GM10248 (cell line): ENCODE data around the gene MYT1.
"Not testable (repeated sequence)": the region's sequence is repeated elsewhere in the genome, so short reads cannot be mapped to it uniquely, and the experiment has no call there.

ENCODE experiments used
- CTCF ChIA-PET: fragments of 300-600 bp; sonication (Branson Sonifier 250); formaldehyde crosslinking; extraction: SDS; loops from one replicate; lab custom pipeline; 2021; ENCODE audit warnings: antibody characterized with exemption; lab: Yijun Ruan, JAX
- POLR2A ChIA-PET: fragments of 350-650 bp; sonication (Branson Sonifier 250); formaldehyde crosslinking; extraction: SDS; loops from one replicate; lab custom pipeline; 2020; ENCODE audit warnings: antibody characterized with exemption; lab: Yijun Ruan, JAX
- DNase-seq: peaks from one replicate; pipeline ENCODE4 v3.0.0; 2012; ENCODE audit errors: extremely low spot score
- TF ChIP-seq, protein P1 (sequence below): IDR thresholded peaks from 2 replicates; pipeline ENCODE4 v1.5.1; 2012; ENCODE audit warnings: mild to moderate bottlenecking, low read depth; ENCODE audit errors: extremely low read depth, missing control alignments, control extremely low read depth

MYT1 gene

DNA sequence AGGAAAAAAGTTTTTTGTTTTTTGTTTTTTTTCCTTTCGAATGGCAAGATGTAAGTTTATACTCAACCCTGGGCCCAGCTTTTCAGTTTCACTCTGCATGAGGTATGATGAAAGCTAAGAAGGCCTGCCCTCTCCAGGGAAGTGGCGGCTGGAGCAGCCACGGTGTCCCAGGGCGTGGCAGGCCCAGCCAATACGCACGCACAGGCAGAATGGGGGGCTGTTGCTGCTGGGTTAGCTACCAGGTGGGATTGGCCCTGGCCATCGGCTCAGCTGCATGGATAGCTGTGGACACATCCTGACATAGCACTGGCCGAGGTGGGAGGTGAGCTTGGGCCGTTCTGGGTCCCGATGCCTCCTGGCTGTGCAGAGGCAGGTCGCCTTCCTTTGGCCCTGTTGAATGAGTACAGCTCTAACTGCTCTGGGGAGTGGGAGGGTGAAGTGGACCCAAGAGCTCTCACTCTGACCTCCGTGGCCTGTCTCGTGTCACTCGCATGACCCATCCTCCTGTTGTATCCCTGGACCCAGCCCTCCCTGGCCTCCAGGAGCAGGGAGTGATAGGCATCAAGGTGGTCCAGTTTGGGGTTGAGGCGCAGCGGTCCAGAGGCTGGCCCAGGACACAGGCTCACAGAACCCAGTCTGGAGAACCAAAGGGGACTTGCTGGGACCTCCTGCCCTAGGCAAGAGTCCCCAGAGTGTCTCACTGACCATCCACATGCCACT is 18.1 kb downstream of the MYT1 start:
- TF ChIP-seq, protein P1, sequence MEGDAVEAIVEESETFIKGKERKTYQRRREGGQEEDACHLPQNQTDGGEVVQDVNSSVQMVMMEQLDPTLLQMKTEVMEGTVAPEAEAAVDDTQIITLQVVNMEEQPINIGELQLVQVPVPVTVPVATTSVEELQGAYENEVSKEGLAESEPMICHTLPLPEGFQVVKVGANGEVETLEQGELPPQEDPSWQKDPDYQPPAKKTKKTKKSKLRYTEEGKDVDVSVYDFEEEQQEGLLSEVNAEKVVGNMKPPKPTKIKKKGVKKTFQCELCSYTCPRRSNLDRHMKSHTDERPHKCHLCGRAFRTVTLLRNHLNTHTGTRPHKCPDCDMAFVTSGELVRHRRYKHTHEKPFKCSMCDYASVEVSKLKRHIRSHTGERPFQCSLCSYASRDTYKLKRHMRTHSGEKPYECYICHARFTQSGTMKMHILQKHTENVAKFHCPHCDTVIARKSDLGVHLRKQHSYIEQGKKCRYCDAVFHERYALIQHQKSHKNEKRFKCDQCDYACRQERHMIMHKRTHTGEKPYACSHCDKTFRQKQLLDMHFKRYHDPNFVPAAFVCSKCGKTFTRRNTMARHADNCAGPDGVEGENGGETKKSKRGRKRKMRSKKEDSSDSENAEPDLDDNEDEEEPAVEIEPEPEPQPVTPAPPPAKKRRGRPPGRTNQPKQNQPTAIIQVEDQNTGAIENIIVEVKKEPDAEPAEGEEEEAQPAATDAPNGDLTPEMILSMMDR = no peak
- no peak for DNase-seq
- ChIA-PET POLR2A (no interaction called here), CTCF (no interaction called here)

DNA sequence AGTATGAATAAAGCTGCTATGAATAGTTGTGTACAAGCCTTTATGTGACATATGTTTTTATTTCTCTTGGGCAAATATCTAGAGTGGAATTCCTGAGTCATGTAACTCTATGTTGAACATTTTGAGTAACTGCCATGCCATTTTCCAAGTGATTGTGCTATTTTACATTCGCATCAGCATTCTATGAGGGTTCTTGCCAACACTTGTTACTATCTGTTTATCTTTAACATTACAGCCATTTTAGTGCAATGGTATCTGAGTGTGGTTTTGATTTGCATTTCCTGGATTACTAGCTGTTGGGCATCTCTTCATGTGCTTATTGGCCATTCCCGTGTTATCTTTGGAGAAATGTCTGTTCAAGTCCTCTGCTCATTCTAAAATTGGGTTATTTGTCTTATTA is 19.1 kb downstream of the MYT1 start:
- ChIA-PET POLR2A (no interaction called here), CTCF (no interaction called here)
- TF ChIP-seq, protein P1 = no peak
- DNase-seq = no peak

DNA sequence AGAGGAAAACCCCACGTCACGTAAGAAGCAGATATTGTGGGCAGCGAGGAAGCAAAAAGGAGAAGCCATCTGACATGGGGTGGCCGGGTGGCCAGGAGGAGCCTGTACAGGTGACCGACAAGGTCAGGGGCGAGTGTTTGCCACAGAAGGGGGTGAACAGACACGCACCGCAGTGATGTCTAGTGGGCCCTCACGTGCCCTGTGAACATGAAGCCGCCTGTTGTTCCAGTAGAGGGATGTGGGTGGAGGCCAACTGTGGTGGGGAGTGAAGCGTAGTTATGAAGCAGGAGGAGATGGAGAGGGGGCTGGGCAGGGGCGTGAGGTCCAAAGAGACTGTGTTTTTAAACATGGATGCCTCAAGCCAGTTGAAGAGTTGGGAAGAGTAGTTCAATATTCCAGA is 20.5 kb downstream of the MYT1 start:
- ChIA-PET CTCF (no interaction called here), POLR2A (no interaction called here)
- TF ChIP-seq, protein P1 = no peak
- no peak for DNase-seq

DNA sequence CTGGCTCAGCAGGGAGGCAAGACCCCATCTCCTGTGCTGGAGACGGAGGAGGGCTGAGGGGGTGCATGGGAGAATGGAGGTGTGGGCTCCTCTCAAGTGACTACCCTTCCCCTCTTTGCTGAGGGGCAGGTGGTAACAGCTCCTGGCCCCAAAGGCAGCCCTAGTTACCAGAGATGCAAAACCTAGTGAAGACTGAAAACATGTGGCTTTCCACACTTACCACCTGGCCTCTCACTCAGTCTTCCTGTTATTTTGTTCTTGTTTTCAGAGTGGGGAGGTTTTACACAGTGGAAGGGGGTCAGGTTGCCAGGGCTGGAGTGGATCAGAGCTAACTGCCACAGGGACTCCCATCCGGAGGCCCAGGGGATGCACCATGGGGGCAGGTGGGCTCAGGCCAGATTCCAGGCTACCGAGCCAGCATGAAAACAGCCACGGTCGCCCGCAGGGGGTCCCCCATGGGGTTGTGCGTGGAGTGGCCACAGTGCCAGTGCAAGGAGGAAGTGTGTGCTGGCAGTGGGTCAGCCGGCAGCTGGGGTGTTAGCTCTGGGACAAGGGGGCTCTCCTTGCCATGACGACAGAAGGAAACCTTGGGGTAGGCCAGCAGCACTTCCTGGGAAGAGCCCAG is 21.1 kb downstream of the MYT1 start:
- TF ChIP-seq, protein P1 = no peak
- DNase-seq = no peak
- ChIA-PET CTCF (no interaction called here), POLR2A (no interaction called here)

DNA sequence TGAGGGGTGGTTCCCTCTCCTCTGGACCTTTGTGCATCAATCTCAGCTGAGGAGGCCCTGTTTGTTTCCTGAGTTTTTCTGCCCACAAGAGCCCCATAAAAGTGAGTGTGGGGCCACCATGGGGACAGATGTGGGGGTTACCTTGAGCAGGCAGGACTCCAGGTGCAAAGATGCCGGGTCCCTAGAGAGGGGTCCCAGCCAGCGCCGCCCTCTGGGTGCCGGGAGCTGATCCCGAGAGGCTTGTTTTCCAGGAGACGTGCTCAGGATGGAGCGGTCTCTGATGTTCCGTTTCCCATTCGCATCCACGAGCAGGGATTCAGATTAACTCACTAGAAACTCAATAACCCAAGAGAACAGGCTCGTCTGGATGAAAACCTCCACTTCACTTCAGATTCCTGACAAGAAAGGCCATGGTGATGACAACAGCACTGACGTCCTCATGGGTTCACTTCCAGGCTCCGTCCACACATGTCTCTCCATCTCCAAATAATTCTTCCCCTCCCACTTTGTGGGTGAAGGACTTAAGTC is 21.9 kb downstream of the MYT1 start:
- TF ChIP-seq, protein P1 = no peak
- CTCF ChIA-PET = no interaction called here
- POLR2A ChIA-PET = no interaction called here
- DNase-seq = no peak

DNA sequence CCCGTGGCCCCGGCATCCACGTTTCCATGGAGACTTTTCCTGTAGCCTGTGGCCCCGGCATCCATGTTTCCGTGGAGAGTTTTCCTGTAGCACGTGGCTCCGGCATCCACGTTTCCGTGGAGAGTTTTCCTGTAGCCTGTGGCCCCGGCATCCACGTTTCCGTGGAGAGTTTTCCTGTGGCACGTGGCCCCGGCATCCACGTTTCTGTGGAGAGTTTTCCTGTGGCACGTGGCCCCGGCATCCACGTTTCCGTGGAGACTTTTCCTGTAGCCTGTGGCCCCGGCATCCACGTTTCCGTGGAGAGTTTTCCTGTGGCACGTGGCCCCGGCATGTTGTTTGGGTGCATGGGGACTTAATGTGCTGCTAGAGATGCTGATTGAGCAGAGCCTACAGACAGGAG is 23.0 kb downstream of the MYT1 start:
- POLR2A ChIA-PET, CTCF ChIA-PET: not testable (repeated sequence)

DNA sequence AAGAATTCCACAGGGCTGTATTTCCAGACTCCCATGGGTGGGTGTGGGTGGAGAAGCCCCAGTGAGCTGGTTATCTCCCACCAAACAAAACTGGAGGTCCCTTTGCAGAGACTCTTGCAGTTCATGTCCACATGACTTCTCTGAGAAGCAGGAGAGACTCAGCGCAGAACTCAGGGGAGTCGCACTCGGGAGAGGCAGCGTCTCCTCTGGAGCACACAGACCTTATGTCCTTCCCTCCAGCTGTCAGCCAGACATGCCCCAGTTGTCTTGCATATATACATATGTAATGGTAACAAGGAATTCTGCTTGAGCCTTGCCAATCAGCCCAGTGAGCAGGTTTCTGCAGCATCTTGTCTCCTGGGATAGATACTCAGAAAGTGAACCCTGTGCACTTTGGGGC is 23.8 kb downstream of the MYT1 start:
- DNase-seq = no peak
- ChIA-PET CTCF (no interaction called here), POLR2A (no interaction called here)
- TF ChIP-seq, protein P1 = no peak

More for the DNA sequence above, 23.0 kb downstream of the MYT1 start:
- not testable (repeated sequence) for DNase-seq
